Measurements from ENCODE around the gene ZFP57. TPM values are rescaled to one million over a fixed set of nuclear protein-coding genes. Genes with fewer than 3 reads are reported as not detected.

Gene ZFP57
- total RNA-seq, 6 donors from 2014 or later, result 0.30 to 2.1 TPM; not detected in 4

GRCh38 chr6:29628419-29629281 is 52.3 kb downstream of the ZFP57 start:
- peak overlapping the region; percentile 5 to 79 (median 72) for H3K27ac ChIP-seq
- DNase-seq (peak; percentile 82 to 87), ATAC-seq (ENCODE audit: low FRiP score in 2 of 2) (peak; percentile 69 to 77)
- peak overlapping the region; percentile 49 to 66 (median 62) for H3K4me3 ChIP-seq
- peaks cover 0 to 2% (median 0%) of the 10 kb centered on the region in 4 donors for H3K36me3 ChIP-seq
- H3K27me3 ChIP-seq, result no peaks in the 10 kb centered on the region
- peak; percentile 42 to 68 (median 52) for TF ChIP-seq CTCF (IDR thresholded peaks at IDR 0.05)
- TF ChIP-seq EP300 (IDR thresholded peaks at IDR 0.05), result no peak
- 5 to 6% methylated on average over 32 of the region's 32 CpGs for WGBS, 2 donors
- no peaks in the 10 kb centered on the region for H3K9me3 ChIP-seq
- H3K4me1 ChIP-seq, result peaks cover 28 to 44% (median 33%) of the 10 kb centered on the region in 4 donors

GRCh38 chr6:29627755-29628418 is 53.1 kb downstream of the ZFP57 start:
- Histone ChIP-seq H3K4me1 (peaks cover 24 to 40% (median 30%) of the 10 kb centered on the region in 4 donors), H3K27ac (peak overlapping the region; percentile 5 to 79 (median 72)), H3K27me3 (no peaks in the 10 kb centered on the region), H3K36me3 (peaks cover 0 to 9% (median 0%) of the 10 kb centered on the region in 4 donors), H3K4me3 (peak overlapping the region; percentile 49 to 66 (median 62)), H3K9me3 (no peaks in the 10 kb centered on the region)
- peak; percentile 47 to 84 for TF ChIP-seq POLR2AphosphoS5 (IDR thresholded peaks at IDR 0.05)
- TF ChIP-seq EP300 (IDR thresholded peaks at IDR 0.05), result no peak
- no peak for TF ChIP-seq CTCF (IDR thresholded peaks at IDR 0.05)
- TF ChIP-seq POLR2A (IDR thresholded peaks at IDR 0.05), result peak in 1 of 4 donors; percentile 34
- ATAC-seq (ENCODE audit: low FRiP score in 2 of 2) (peak; percentile 20 to 75), DNase-seq (peak; percentile 58 to 91)
- WGBS, 2 donors, result 0 to 1% methylated on average over 17 to 33 of the region's 51 CpGs

GRCh38 chr6:29626948-29627754 is 53.8 kb downstream of the ZFP57 start:
- H3K27me3 ChIP-seq, result no peaks in the 10 kb centered on the region
- peak overlapping the region; percentile 49 to 66 (median 62) for H3K4me3 ChIP-seq
- H3K9me3 ChIP-seq, result no peaks in the 10 kb centered on the region
- 31 to 62% methylated on average over 6 to 30 of the region's 31 CpGs for WGBS, 2 donors
- H3K27ac ChIP-seq, result peak overlapping the region in 3 of 4 donors; percentile 72 to 79 (median 73)
- H3K4me1 ChIP-seq, result peaks cover 22 to 36% (median 29%) of the 10 kb centered on the region in 4 donors
- TF ChIP-seq POLR2AphosphoS5 (IDR thresholded peaks at IDR 0.05), result no peak
- TF ChIP-seq POLR2A (IDR thresholded peaks at IDR 0.05), result no peak
- TF ChIP-seq CTCF (IDR thresholded peaks at IDR 0.05), result no peak
- no peak for TF ChIP-seq EP300 (IDR thresholded peaks at IDR 0.05)
- no peak for ATAC-seq (ENCODE audit: low FRiP score in 2 of 2)
- DNase-seq, result peak in 1 of 2 donors; percentile 83
- peaks cover 0 to 14% (median 2%) of the 10 kb centered on the region in 4 donors for H3K36me3 ChIP-seq

- Histone ChIP-seq H3K27ac (no peak overlapping the region), H3K4me1 (peaks cover 17 to 24% (median 18%) of the 10 kb centered on the region in 4 donors), H3K4me3 (no peak overlapping the region), H3K36me3 (peaks cover 0 to 32% (median 9%) of the 10 kb centered on the region in 4 donors), H3K9me3 (no peaks in the 10 kb centered on the region), H3K27me3 (no peaks in the 10 kb centered on the region)
- no peak for ATAC-seq (ENCODE audit: low FRiP score in 2 of 2)
- WGBS, 2 donors, result 59 to 67% methylated on average over 7 of the region's 7 CpGs
- TF ChIP-seq CTCF (IDR thresholded peaks at IDR 0.05) (no peak), POLR2AphosphoS5 (IDR thresholded peaks at IDR 0.05) (no peak), EP300 (IDR thresholded peaks at IDR 0.05) (no peak), POLR2A (IDR thresholded peaks at IDR 0.05) (no peak)
- DNase-seq, result no peak
These were observed 55.5 kb downstream of the ZFP57 start for GRCh38 chr6:29625337-29625930.
